Measurements from ENCODE around the gene TCEANC2. TPM values are rescaled to one million over a fixed set of nuclear protein-coding genes. Genes with fewer than 3 reads are reported as not detected.

The TCEANC2 gene
- total and polyA plus RNA-seq, 2 experiments from 2014 or later, result 6.0 to 6.3 TPM

GRCh38 chr1:54051933-54052430 is 1.4 kb upstream of the TCEANC2 start:
- TF ChIP-seq POLR2AphosphoS5 (IDR thresholded peaks at IDR 0.05; ENCODE audit: low read depth), result no peak
- no peak for TF ChIP-seq STAT1 (IDR thresholded peaks at IDR 0.05; ENCODE audit: unreplicated experiment)
- no peak for TF ChIP-seq ZNF462 (CRISPR knock-in tag; IDR thresholded peaks at IDR 0.05)
- TF ChIP-seq EZH2 (IDR thresholded peaks at IDR 0.05; ENCODE audit: low read depth, unreplicated experiment), result no peak
- TF ChIP-seq CREB1 (CRISPR knock-in tag; IDR thresholded peaks at IDR 0.05; ENCODE audit: low read depth), result no peak
- TF ChIP-seq ZNF331 (CRISPR knock-in tag; IDR thresholded peaks at IDR 0.05; ENCODE audit: low read depth), result no peak
- Histone ChIP-seq H3K36me3 (ENCODE audit: insufficient read depth) (no peaks in the 10 kb centered on the region), H3K4me1 (ENCODE audit: insufficient read depth) (peaks cover 16% of the 10 kb centered on the region), H3F3A (replicated peaks; ENCODE audit: low read depth) (no peaks in the 10 kb centered on the region), H3K79me2 (replicated peaks; ENCODE audit: insufficient read depth) (peaks cover 58% of the 10 kb centered on the region), H3K27me3 (ENCODE audit: insufficient read depth) (no peaks in the 10 kb centered on the region), H4K20me1 (replicated peaks; ENCODE audit: insufficient read depth) (peaks cover 13% of the 10 kb centered on the region), H3K9me2 (ENCODE audit: insufficient read depth) (no peaks in the 10 kb centered on the region), H3K4me3 (peak overlapping the region; percentile 94), H3K4me2 (peak overlapping the region; percentile 90), H2AFZ (peak overlapping the region; percentile 72), H3K27ac (ENCODE audit: low read depth) (peak overlapping the region; percentile 94)
- DNase-seq (ENCODE audit: low spot score) (peak; percentile 9), ATAC-seq (no peak)
- Mint-ChIP-seq H3K4me3 (no peak overlapping the region), H3K27ac (no peak overlapping the region), H3K27me3 (ENCODE audit: insufficient read depth, low read depth, poor library complexity) (no peaks in the 10 kb centered on the region), H3K36me3 (ENCODE audit: low read depth) (no peaks in the 10 kb centered on the region), H3K9me3 (no peaks in the 10 kb centered on the region), H3K4me1 (peaks cover 7% of the 10 kb centered on the region; the same call in 1 of the 3 replicates)
